ENCODE results near the gene GLT8D2.

Gene GLT8D2

DNA sequence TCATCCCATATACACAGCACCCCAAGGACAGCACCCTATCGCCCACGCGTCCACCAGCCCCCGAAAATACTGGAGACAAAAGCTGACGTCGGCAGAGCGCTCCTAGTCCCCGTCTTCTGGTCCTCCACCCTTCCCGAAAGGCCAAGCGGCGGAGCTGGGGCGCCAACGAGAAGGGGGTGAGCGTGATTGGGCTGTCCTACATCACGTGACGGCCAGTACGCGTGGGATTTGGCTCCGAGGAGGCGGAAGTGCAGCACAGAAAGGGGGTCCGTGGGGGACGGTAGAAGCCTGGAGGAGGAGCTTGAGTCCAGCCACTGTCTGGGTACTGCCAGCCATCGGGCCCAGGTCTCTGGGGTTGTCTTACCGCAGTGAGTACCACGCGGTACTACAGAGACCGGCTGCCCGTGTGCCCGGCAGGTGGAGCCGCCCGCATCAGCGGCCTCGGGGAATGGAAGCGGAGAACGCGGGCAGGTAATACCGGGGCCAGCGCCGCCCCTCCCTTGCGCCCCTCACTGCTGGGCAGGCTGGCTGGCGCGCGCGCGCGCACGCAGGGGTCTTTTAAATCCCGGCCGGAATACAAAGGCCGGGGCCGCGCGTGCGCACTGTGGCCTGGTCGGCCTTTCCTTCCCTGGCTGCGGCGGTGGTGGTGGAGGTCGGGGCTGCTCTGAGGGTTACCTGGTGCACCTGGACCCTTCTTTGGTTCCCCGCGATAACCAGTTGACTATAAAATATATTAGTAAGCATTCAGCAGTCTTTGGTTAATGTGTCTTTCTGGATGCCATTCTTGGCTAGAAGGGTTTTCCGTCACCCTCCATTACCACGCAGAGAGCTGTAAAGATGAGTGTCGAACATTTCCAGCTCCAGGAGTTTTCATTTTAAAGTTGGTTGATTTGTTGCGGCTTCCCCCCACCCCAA is 84.1 kb downstream of the GLT8D2 start, which contains the start of gene TDG:
Gene TDG (plus strand): TSS at position 283 of the 915 bp plus-strand sequence. CDS start 166 bp downstream, at position 449.
- Histone ChIP-seq H3K27ac (replicated peaks) (peak within 1 kb of the TSS; percentile 93), H3K4me3 (replicated peaks; ENCODE audit: insufficient read depth, low read length) (peak within 1 kb of the TSS; percentile 87)
- TF ChIP-seq GABPA (IDR thresholded peaks at IDR 0.05; ENCODE audit: low read depth) (peak; percentile 89), SPI1 (IDR thresholded peaks at IDR 0.05; ENCODE audit: borderline replicate concordance, low read depth) (peak; percentile 72; the same call in 1 of the 2 replicates), POLR2AphosphoS5 (IDR thresholded peaks at IDR 0.05; ENCODE audit: low read depth) (peak; percentile 86)
- TF ChIP-seq, protein P1, sequence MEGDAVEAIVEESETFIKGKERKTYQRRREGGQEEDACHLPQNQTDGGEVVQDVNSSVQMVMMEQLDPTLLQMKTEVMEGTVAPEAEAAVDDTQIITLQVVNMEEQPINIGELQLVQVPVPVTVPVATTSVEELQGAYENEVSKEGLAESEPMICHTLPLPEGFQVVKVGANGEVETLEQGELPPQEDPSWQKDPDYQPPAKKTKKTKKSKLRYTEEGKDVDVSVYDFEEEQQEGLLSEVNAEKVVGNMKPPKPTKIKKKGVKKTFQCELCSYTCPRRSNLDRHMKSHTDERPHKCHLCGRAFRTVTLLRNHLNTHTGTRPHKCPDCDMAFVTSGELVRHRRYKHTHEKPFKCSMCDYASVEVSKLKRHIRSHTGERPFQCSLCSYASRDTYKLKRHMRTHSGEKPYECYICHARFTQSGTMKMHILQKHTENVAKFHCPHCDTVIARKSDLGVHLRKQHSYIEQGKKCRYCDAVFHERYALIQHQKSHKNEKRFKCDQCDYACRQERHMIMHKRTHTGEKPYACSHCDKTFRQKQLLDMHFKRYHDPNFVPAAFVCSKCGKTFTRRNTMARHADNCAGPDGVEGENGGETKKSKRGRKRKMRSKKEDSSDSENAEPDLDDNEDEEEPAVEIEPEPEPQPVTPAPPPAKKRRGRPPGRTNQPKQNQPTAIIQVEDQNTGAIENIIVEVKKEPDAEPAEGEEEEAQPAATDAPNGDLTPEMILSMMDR (IDR thresholded peaks at IDR 0.05; ENCODE audit: insufficient read depth, low read length) = no peak
- TF ChIP-seq, protein P2, sequence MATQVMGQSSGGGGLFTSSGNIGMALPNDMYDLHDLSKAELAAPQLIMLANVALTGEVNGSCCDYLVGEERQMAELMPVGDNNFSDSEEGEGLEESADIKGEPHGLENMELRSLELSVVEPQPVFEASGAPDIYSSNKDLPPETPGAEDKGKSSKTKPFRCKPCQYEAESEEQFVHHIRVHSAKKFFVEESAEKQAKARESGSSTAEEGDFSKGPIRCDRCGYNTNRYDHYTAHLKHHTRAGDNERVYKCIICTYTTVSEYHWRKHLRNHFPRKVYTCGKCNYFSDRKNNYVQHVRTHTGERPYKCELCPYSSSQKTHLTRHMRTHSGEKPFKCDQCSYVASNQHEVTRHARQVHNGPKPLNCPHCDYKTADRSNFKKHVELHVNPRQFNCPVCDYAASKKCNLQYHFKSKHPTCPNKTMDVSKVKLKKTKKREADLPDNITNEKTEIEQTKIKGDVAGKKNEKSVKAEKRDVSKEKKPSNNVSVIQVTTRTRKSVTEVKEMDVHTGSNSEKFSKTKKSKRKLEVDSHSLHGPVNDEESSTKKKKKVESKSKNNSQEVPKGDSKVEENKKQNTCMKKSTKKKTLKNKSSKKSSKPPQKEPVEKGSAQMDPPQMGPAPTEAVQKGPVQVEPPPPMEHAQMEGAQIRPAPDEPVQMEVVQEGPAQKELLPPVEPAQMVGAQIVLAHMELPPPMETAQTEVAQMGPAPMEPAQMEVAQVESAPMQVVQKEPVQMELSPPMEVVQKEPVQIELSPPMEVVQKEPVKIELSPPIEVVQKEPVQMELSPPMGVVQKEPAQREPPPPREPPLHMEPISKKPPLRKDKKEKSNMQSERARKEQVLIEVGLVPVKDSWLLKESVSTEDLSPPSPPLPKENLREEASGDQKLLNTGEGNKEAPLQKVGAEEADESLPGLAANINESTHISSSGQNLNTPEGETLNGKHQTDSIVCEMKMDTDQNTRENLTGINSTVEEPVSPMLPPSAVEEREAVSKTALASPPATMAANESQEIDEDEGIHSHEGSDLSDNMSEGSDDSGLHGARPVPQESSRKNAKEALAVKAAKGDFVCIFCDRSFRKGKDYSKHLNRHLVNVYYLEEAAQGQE (IDR thresholded peaks at IDR 0.05; ENCODE audit: insufficient replicate concordance, low read depth) = no peak

DNA sequence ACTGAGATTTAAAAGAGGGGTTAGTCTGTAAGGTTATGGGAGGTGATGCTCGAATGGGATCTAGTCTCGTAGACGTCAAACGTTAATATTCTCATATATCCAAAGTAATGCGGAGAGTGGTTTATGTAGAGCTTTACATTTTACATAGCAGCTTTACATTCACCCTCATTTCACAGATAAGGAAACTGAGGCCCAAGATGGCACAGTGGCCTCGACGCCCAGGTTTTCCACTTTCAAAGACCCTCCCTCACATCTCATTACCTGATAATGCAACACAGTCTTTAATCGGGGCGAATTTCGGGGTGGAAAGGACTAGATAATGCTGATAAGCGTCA is 84.8 kb downstream of the GLT8D2 start:
- Histone ChIP-seq H3K27me3 (ENCODE audit: insufficient read depth, poor library complexity, severe bottlenecking) (no peaks in the 10 kb centered on the region), H3K4me3 (replicated peaks; ENCODE audit: insufficient read depth, low read length) (peak overlapping the region; percentile 87), H3K27ac (replicated peaks) (peak overlapping the region; percentile 93)
- TF ChIP-seq, protein P1 (IDR thresholded peaks at IDR 0.05; ENCODE audit: insufficient read depth, low read length) = no peak
- TF ChIP-seq GABPA (IDR thresholded peaks at IDR 0.05; ENCODE audit: low read depth) = no peak
- TF ChIP-seq POLR2AphosphoS5 (IDR thresholded peaks at IDR 0.05; ENCODE audit: low read depth) = no peak
- TF ChIP-seq SPI1 (IDR thresholded peaks at IDR 0.05; ENCODE audit: borderline replicate concordance, low read depth) = no peak
- TF ChIP-seq, protein P2 (IDR thresholded peaks at IDR 0.05; ENCODE audit: insufficient replicate concordance, low read depth) = no peak
- DNase-seq (ENCODE audit: low read depth in 1 of 2, low spot score in 1 of 2) = no peak

More for the DNA sequence above, 84.1 kb downstream of the GLT8D2 start, which contains the start of gene TDG:
- H3K27me3 ChIP-seq (ENCODE audit: insufficient read depth, poor library complexity, severe bottlenecking) = no peaks in the 10 kb centered on the region
- DNase-seq (ENCODE audit: low read depth in 1 of 2, low spot score in 1 of 2) = peak; percentile 94 to 99

DNA sequence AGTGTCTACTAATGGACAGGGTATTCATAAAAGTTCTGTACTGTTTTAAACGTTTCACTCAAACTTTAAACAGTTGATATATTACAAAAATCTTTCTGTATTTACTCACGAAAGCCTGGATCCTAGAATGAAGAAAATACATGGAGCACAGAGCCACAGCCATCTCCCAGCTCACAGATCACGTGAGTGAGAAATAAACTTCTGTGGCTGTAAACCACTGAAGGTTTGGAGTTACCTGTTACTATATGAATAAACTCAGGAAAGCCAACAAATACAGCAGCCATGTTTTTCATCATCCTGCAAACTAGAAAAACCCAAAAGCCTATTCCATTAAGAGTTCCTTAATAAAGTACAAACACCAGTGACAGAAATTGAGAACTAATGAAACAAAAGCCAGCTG is 85.2 kb downstream of the GLT8D2 start:
- H3K27ac ChIP-seq (replicated peaks) = peak overlapping the region; percentile 93
- no peak for TF ChIP-seq POLR2AphosphoS5 (IDR thresholded peaks at IDR 0.05; ENCODE audit: low read depth)
- TF ChIP-seq, protein P2 (IDR thresholded peaks at IDR 0.05; ENCODE audit: insufficient replicate concordance, low read depth) = no peak
- TF ChIP-seq GABPA (IDR thresholded peaks at IDR 0.05; ENCODE audit: low read depth) = no peak
- TF ChIP-seq, protein P1 (IDR thresholded peaks at IDR 0.05; ENCODE audit: insufficient read depth, low read length) = no peak
- TF ChIP-seq SPI1 (IDR thresholded peaks at IDR 0.05; ENCODE audit: borderline replicate concordance, low read depth) = no peak
- H3K4me3 ChIP-seq (replicated peaks; ENCODE audit: insufficient read depth, low read length) = peak overlapping the region; percentile 87
- DNase-seq (ENCODE audit: low read depth in 1 of 2, low spot score in 1 of 2) = no peak
- H3K27me3 ChIP-seq (ENCODE audit: insufficient read depth, poor library complexity, severe bottlenecking) = no peaks in the 10 kb centered on the region
